Measurements from ENCODE around the gene PPP2CA. TPM values are rescaled to one million over a fixed set of nuclear protein-coding genes. Genes with fewer than 3 reads are reported as not detected.
A peak's percentile ranks its signal among the peaks of the same experiment; 100 is the strongest.

The PPP2CA gene
- total and polyA plus RNA-seq, 9 of the 15 experiments (the other 6 are each of a cell fraction or from before 2014, with no cell fraction given) = 23.0 to 257 (median 109) TPM

GRCh38 chr5:134226441-134227192 is 744 bp upstream of the PPP2CA start (continued):
- TF ChIP-seq ZNF592 (IDR thresholded peaks at IDR 0.05) (no peak), GABPA (tag; conservative IDR thresholded peaks at IDR 0.05; ENCODE audit: low read depth) (no peak), ZBTB12 (CRISPR knock-in tag; IDR thresholded peaks at IDR 0.05) (no peak), ZNF764 (CRISPR knock-in tag; IDR thresholded peaks at IDR 0.05; ENCODE audit: low read depth) (no peak), TAF1 (IDR thresholded peaks at IDR 0.05; ENCODE audit: control insufficient read depth, extremely low read depth, insufficient read depth, low read length, severe bottlenecking) (no peak), SRF (CRISPR knock-in tag; IDR thresholded peaks at IDR 0.05) (no peak), NCOA6 (IDR thresholded peaks at IDR 0.05) (no peak), HNRNPUL1 (IDR thresholded peaks at IDR 0.05; ENCODE audit: low read length) (no peak), EWSR1 (IDR thresholded peaks at IDR 0.05; ENCODE audit: borderline replicate concordance, low read depth, partially characterized antibody) (no peak), NEUROD1 (IDR thresholded peaks at IDR 0.05; ENCODE audit: borderline replicate concordance, low read depth, low read length, partially characterized antibody) (no peak), SIN3B (IDR thresholded peaks at IDR 0.05; ENCODE audit: low read depth) (no peak), BHLHE40 (IDR thresholded peaks at IDR 0.05; ENCODE audit: low read length) (no peak), CLOCK (CRISPR knock-in tag; IDR thresholded peaks at IDR 0.05; ENCODE audit: borderline replicate concordance) (no peak), E2F8 (IDR thresholded peaks at IDR 0.05; ENCODE audit: low read depth, partially characterized antibody) (no peak), ETV1 (tag; conservative IDR thresholded peaks at IDR 0.05; ENCODE audit: low read depth) (0 out of 2 replicates have a peak, but pooled peaks have one; percentile 21)

All from K562 (cell line).